SK-N-SH (cell line): ENCODE measurements around the gene OR52D1.

Experiments used
- CTCF ChIP-seq: fragments of 200-600 bp; sonication (generic); IDR thresholded peaks from 2 replicates; pipeline ENCODE4 v1.6.1; 2017; ENCODE audit warnings: antibody characterized with exemption, mild to moderate bottlenecking, moderate library complexity
- EP300 ChIP-seq, 2 experiments: IDR thresholded peaks; 2 replicates each; pipeline versions ENCODE4 v1.4.0 to v1.6.1; 2012; ENCODE audit warnings: borderline replicate concordance in 1 of 2, low read depth in 1 of 2, low read length in 1 of 2
- FOSL2 ChIP-seq: IDR thresholded peaks from 2 replicates; pipeline ENCODE4 v1.4.0; 2012; ENCODE audit warnings: low read depth, mild to moderate bottlenecking, moderate library complexity, borderline replicate concordance
- GABPA ChIP-seq: IDR thresholded peaks from 2 replicates; pipeline ENCODE4 v1.4.0; 2012; ENCODE audit warnings: low read depth, mild to moderate bottlenecking
- MAX ChIP-seq: IDR thresholded peaks from 2 replicates; pipeline ENCODE4 v1.4.0; 2012; ENCODE audit warnings: low read depth
- POLR2AphosphoS5 ChIP-seq: IDR thresholded peaks from 2 replicates; pipeline ENCODE4 v1.6.1; 2012; ENCODE audit warnings: low read depth, low read length
- RAD21 ChIP-seq: IDR thresholded peaks from 2 replicates; pipeline ENCODE4 v1.6.1; 2012; ENCODE audit warnings: mild to moderate bottlenecking, low read length
- RCOR1 ChIP-seq: fragments of 150-350 bp; IDR thresholded peaks from 2 replicates; pipeline ENCODE4 v1.6.1; 2017; ENCODE audit warnings: antibody characterized with exemption, low read length
- SIN3A ChIP-seq: IDR thresholded peaks from 2 replicates; pipeline ENCODE4 v1.6.1; 2012; ENCODE audit warnings: low read depth, mild to moderate bottlenecking, low read length, moderate library complexity, borderline replicate concordance
- TAF1 ChIP-seq: IDR thresholded peaks from 2 replicates; pipeline ENCODE4 v1.6.1; 2012; ENCODE audit warnings: low read depth, mild to moderate bottlenecking, low read length, moderate library complexity, borderline replicate concordance
- TCF12 ChIP-seq: IDR thresholded peaks from 2 replicates; pipeline ENCODE4 v1.4.0; 2012
- USF2 ChIP-seq: fragments of 150-350 bp; IDR thresholded peaks from 2 replicates; pipeline ENCODE4 v1.6.1; 2017; ENCODE audit warnings: antibody characterized with exemption, low read length, low read depth, borderline replicate concordance
- YY1 ChIP-seq: IDR thresholded peaks from 2 replicates; pipeline ENCODE4 v1.4.0; 2012; ENCODE audit warnings: low read depth, mild to moderate bottlenecking
- ZBTB33 ChIP-seq: IDR thresholded peaks from 2 replicates; pipeline ENCODE4 v1.4.0; 2012; ENCODE audit warnings: low read depth, borderline replicate concordance

- no peak for TF ChIP-seq CTCF
- no peak for TF ChIP-seq TCF12
- no peak for TF ChIP-seq YY1
- no peak for TF ChIP-seq RCOR1
- no peak for TF ChIP-seq USF2
- no peak for TF ChIP-seq ZBTB33
- TF ChIP-seq SIN3A, result no peak
- no peak for TF ChIP-seq GABPA
- no peak for TF ChIP-seq POLR2AphosphoS5
- TF ChIP-seq RAD21, result no peak
- no peak for TF ChIP-seq TAF1
- TF ChIP-seq FOSL2, result no peak
- TF ChIP-seq EP300 (IDR thresholded peaks at IDR 0.05; ENCODE audit: borderline replicate concordance in 1 of 2, low read depth in 1 of 2, low read length in 1 of 2), result no peak
- no peak for TF ChIP-seq MAX
These were observed 39.5 kb upstream of the OR52D1 start, which contains the start of gene OR51I2 for GRCh38 chr11:5449023-5449422.
